Measurements from ENCODE around the gene PTPN3.
"Not testable (repeated sequence)": the region's sequence is repeated elsewhere in the genome, so short reads cannot be mapped to it uniquely, and the experiment has no call there.

The PTPN3 gene

GRCh38 chr9:109383356-109383755 is 114.8 kb downstream of the PTPN3 start:
- no peak for DNase-seq

- DNase-seq: no peak
These were observed 115.5 kb downstream of the PTPN3 start for GRCh38 chr9:109382585-109382984.

- no peak for DNase-seq
These were observed 115.9 kb downstream of the PTPN3 start for GRCh38 chr9:109382182-109382581.

- no peak for DNase-seq
These were observed 116.9 kb downstream of the PTPN3 start for GRCh38 chr9:109381011-109381729.

- DNase-seq: no peak
These were observed 118.6 kb downstream of the PTPN3 start for GRCh38 chr9:109379513-109379912.

- DNase-seq: no peak
These were observed 119.8 kb downstream of the PTPN3 start for GRCh38 chr9:109378316-109378715.

GRCh38 chr9:109372246-109372645 is 125.9 kb downstream of the PTPN3 start:
- no peak for DNase-seq

- no peak for DNase-seq
These were observed 126.7 kb downstream of the PTPN3 start for GRCh38 chr9:109371374-109371773.

- DNase-seq: no peak
These were observed 128.8 kb downstream of the PTPN3 start for GRCh38 chr9:109369285-109369684.

- DNase-seq: no peak
These were observed 137.3 kb downstream of the PTPN3 start for GRCh38 chr9:109360771-109361170.

- DNase-seq: not testable (repeated sequence)
These were observed 139.0 kb downstream of the PTPN3 start for GRCh38 chr9:109358968-109359603.

- no peak for DNase-seq
These were observed 142.4 kb downstream of the PTPN3 start for GRCh38 chr9:109355564-109356297.

- DNase-seq: no peak
These were observed 143.9 kb downstream of the PTPN3 start for GRCh38 chr9:109354190-109354589.

- no peak for DNase-seq
These were observed 147.1 kb downstream of the PTPN3 start for GRCh38 chr9:109351032-109351431.

GRCh38 chr9:109349421-109349846 is 148.7 kb downstream of the PTPN3 start:
- no peak for DNase-seq

GRCh38 chr9:109346904-109347303 is 151.2 kb downstream of the PTPN3 start:
- no peak for DNase-seq

GRCh38 chr9:109344866-109345265 is 153.2 kb downstream of the PTPN3 start:
- no peak for DNase-seq

GRCh38 chr9:109342878-109343277 is 155.2 kb downstream of the PTPN3 start:
- no peak for DNase-seq

- no peak for DNase-seq
These were observed 156.5 kb downstream of the PTPN3 start for GRCh38 chr9:109341561-109341960.

GRCh38 chr9:109340979-109341378 is 157.1 kb downstream of the PTPN3 start:
- DNase-seq: not testable (repeated sequence)

GRCh38 chr9:109336409-109336808 is 161.7 kb downstream of the PTPN3 start:
- DNase-seq: no peak

- DNase-seq: no peak
These were observed 162.2 kb downstream of the PTPN3 start for GRCh38 chr9:109335929-109336328.

- DNase-seq: no peak
These were observed 163.0 kb downstream of the PTPN3 start for GRCh38 chr9:109335121-109335520.

GRCh38 chr9:109331353-109331752 is 166.8 kb downstream of the PTPN3 start:
- DNase-seq: no peak
